IPS DF 6.9 (cell line): ENCODE data around the gene GALR2.

Source experiments
- DNase-seq: peaks from one replicate; pipeline ENCODE4 v3.0.0-alpha.2; 2013; ENCODE audit warnings: low read depth, low spot score
- H3K27ac ChIP-seq: one replicate; pipeline ENCODE4 v1.5.1; 2013; ENCODE audit warnings: low read length, control low read depth
- H3K27me3 ChIP-seq: 2 replicates; pipeline ENCODE4 v1.6.1; 2013; ENCODE audit warnings: mild to moderate bottlenecking, low read length; ENCODE audit not compliant: control insufficient read depth, insufficient read depth
- H3K36me3 ChIP-seq: 2 replicates; pipeline ENCODE4 v1.6.1; 2013; ENCODE audit warnings: low read length; ENCODE audit not compliant: control insufficient read depth, insufficient read depth
- H3K4me1 ChIP-seq: 2 replicates; pipeline ENCODE4 v1.6.1; 2013; ENCODE audit warnings: low read length; ENCODE audit not compliant: control insufficient read depth, insufficient read depth
- H3K4me3 ChIP-seq: 2 replicates; pipeline ENCODE4 v1.5.1; 2013; ENCODE audit warnings: mild to moderate bottlenecking, low read length
- H3K9me3 ChIP-seq: 2 replicates; pipeline ENCODE4 v1.6.1; 2013; ENCODE audit warnings: low read length, inconsistent platforms; ENCODE audit not compliant: control insufficient read depth, insufficient read depth
- WGBS: extraction: QIAGEN DNeasy Blood & Tissue Kit; methylation state at CpG from one replicate; pipeline ENCODE4 v1.1.7; 2013; ENCODE audit warnings: mixed read lengths, missing lambda C conversion rate; ENCODE audit not compliant: insufficient read length, insufficient coverage; 5-methylcytosine and 5-hydroxymethylcytosine counted together

GALR2 gene

DNA sequence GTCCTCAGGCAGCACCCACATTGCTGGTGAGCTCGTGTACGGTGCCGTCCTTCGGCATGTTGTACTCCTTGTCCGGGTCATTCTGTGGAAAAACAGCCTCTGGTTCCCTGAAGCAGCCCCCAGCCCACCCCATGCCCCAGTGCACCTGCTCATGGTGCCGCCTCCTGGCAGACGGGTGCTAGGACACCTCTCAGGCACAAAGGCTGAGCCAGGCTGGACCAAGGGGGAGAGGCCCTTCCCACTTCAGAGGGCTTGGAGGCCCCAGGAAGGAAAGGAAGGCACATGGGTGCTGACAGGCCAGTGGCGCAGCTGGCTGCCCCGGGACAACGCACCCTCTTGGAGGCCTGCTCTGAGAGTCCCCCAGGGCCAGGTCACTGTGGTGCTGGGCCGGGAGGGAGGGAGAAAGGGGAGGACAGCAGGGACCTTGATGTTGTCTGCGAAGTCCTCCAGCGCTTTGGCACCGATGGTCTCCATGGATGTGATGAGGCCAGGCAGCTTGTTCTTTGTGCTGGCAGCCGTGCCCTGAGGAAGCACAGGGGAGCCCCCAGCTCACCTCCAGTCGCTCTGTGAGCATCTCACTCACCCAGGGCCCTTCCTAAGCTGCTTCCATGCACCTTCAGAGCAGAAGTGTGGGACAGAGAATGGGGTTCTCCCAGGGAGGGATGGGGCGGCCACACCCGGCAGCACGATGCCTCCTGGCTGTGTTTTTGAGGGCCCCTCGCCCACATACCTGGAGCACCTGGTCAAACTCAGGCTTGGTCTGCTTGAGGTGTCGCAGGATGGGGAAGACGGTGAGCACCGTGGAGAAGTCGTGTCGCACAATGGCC, 13.7 kb downstream of the GALR2 start:
- H3K9me3 ChIP-seq, result no peaks in the 10 kb centered on the region
- H3K27ac ChIP-seq, result no peak overlapping the region
- no peak overlapping the region for H3K4me3 ChIP-seq
- no peaks in the 10 kb centered on the region for H3K4me1 ChIP-seq
- H3K36me3 ChIP-seq, result peaks cover 24% of the 10 kb centered on the region
- H3K27me3 ChIP-seq, result no peaks in the 10 kb centered on the region
- no CpG with 5 or more reads among the region's 25 CpGs for WGBS
- DNase-seq, result no peak

GRCh38 chr17:76088868-76089576, 14.4 kb downstream of the GALR2 start:
- H3K27me3 ChIP-seq, result no peaks in the 10 kb centered on the region
- no CpG with 5 or more reads among the region's 25 CpGs for WGBS
- no peaks in the 10 kb centered on the region for H3K9me3 ChIP-seq
- H3K4me1 ChIP-seq, result no peaks in the 10 kb centered on the region
- H3K36me3 ChIP-seq, result peaks cover 32% of the 10 kb centered on the region
- no peak for DNase-seq
- no peak overlapping the region for H3K27ac ChIP-seq
- no peak overlapping the region for H3K4me3 ChIP-seq

DNA sequence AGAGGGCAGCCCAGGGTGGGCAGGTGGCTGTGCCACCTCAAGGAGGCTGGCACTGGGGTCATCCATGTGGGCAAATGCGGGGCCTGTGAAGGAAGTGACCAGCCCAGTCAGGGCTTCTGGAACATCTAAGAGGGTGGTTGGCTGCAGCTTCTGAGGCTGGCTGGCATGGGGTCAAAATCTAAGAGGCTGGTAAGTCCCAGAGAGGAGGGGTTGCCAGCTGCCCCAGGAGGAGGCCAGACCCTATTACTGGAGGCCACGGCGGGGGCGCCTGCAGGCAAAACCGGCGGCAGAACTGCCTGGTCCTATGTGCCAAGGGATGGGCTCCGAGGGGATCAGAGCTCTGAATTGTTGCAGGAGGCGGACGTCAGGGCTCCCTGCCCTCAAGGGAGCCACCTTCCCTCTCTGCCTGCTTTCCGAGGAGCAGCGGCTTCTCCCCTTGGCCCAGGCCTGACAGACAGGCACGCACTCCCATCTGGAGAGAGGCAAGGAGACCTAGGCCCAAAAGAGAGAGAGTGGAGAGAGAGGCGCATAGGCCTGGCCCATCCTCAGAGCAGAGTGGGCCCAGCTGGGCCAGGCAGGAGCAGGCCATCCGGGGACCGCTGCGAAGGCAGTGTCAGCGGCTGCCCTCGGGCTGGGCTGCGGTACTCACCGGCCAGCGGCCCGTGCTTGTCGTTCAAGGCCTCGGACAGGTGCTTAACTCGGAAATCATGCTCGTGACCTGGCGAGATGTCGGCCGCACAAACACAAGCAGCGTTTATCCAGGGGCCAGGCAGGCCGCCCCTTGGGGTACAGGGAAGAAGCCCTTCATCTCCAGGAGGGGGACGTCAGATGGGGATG, 15.3 kb downstream of the GALR2 start:
- no peaks in the 10 kb centered on the region for H3K4me1 ChIP-seq
- no peak overlapping the region for H3K4me3 ChIP-seq
- H3K27ac ChIP-seq, result no peak overlapping the region
- peaks cover 32% of the 10 kb centered on the region for H3K36me3 ChIP-seq
- no peak for DNase-seq
- WGBS, result no CpG with 5 or more reads among the region's 32 CpGs
- H3K27me3 ChIP-seq, result no peaks in the 10 kb centered on the region
- H3K9me3 ChIP-seq, result no peaks in the 10 kb centered on the region

- Histone ChIP-seq H3K4me1 (no peaks in the 10 kb centered on the region), H3K36me3 (peaks cover 25% of the 10 kb centered on the region), H3K27me3 (no peaks in the 10 kb centered on the region), H3K9me3 (no peaks in the 10 kb centered on the region), H3K4me3 (no peak overlapping the region), H3K27ac (no peak overlapping the region)
- no peak for DNase-seq
- WGBS, result no CpG with 5 or more reads among the region's 17 CpGs
Observed at GRCh38 chr17:76090517-76091129, 16.0 kb downstream of the GALR2 start.

DNA sequence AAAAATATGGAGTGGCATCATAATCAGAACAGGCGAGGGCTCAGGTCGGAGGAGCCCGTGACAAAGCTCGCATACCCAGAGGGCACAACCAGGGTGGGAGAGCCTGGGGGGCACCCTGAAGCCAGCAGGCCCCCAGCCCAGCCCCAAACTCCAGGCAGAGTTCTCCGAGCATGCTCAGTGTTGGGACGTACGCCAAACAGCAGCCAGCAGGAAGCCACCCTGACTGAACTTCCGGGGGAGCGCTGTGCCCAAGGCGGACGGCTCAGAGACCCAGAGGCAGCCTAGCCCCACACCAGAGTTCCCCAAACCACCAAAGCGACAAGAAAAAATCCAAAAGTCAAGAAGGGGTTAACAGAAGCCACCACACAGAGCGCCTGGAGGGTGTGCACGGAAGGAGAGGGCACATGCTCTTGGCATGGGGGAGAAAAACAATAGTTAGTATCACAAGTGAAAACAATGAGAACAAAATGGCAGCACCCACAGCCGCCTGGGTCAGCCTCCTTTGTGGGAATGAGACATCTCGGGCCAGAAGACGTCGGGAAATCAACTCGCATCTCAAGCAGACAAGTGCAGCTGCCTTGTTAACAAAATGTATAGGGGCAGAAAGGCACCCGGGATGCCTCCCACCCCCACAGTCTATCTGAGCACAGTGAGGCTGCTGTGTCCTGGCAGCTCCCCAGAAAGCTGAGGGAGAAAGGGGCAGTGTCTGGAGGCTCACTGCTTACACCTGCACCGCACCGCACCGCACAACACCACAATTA, 17.1 kb downstream of the GALR2 start:
- H3K4me1 ChIP-seq, result no peaks in the 10 kb centered on the region
- no peak overlapping the region for H3K27ac ChIP-seq
- H3K4me3 ChIP-seq, result no peak overlapping the region
- no peaks in the 10 kb centered on the region for H3K27me3 ChIP-seq
- DNase-seq, result no peak
- peaks cover 24% of the 10 kb centered on the region for H3K36me3 ChIP-seq
- WGBS, result no CpG with 5 or more reads among the region's 23 CpGs
- H3K9me3 ChIP-seq, result no peaks in the 10 kb centered on the region

GRCh38 chr17:76092526-76093413, 18.2 kb downstream of the GALR2 start:
- Histone ChIP-seq H3K4me1 (no peaks in the 10 kb centered on the region), H3K9me3 (no peaks in the 10 kb centered on the region), H3K4me3 (no peak overlapping the region), H3K27me3 (no peaks in the 10 kb centered on the region), H3K36me3 (peaks cover 25% of the 10 kb centered on the region), H3K27ac (no peak overlapping the region)
- DNase-seq, result no peak
- no CpG with 5 or more reads among the region's 20 CpGs for WGBS

GRCh38 chr17:76094046-76094445, 19.5 kb downstream of the GALR2 start:
- no peaks in the 10 kb centered on the region for H3K27me3 ChIP-seq
- H3K9me3 ChIP-seq, result no peaks in the 10 kb centered on the region
- no CpG with 5 or more reads among the region's 11 CpGs for WGBS
- no peak overlapping the region for H3K4me3 ChIP-seq
- DNase-seq, result no peak
- peaks cover 24% of the 10 kb centered on the region for H3K36me3 ChIP-seq
- no peak overlapping the region for H3K27ac ChIP-seq
- H3K4me1 ChIP-seq, result no peaks in the 10 kb centered on the region

- H3K27me3 ChIP-seq, result no peaks in the 10 kb centered on the region
- H3K9me3 ChIP-seq, result no peaks in the 10 kb centered on the region
- H3K4me3 ChIP-seq, result no peak overlapping the region
- DNase-seq, result no peak
- WGBS, result no CpG with 5 or more reads among the region's 13 CpGs
- H3K36me3 ChIP-seq, result peaks cover 20% of the 10 kb centered on the region
- H3K4me1 ChIP-seq, result no peaks in the 10 kb centered on the region
- H3K27ac ChIP-seq, result no peak overlapping the region
Observed at GRCh38 chr17:76095943-76096342, 21.4 kb downstream of the GALR2 start.

DNA sequence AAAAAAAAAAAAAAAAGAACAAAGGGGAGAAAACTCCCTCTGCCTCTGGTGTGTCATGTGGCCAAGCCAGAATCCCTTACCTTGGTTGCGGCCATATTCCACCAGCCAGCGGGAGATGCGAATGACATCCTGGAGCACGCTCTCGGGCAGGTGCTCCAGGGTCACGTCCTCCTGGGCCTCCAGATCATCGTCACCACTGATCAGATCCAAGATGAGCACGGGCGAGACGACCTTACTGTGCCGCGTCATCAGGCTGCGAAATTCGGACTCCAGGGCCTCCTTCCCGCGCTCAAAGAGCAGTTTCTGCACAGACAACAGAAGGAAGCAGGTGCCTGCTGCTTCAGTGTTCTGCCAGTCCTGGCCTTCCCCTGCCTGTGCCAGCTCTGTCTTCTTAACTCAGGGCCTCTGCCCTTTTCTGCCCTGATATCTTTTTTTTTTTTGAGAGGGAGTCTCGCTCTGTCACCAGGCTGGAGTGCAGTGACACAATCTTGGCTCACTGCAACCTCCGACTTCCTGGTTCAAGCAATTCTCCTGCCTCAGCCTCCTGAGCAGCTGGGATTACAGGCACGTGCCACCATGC, 23.2 kb downstream of the GALR2 start:
- H3K36me3 ChIP-seq, result peaks cover 27% of the 10 kb centered on the region

More for the DNA sequence above, 23.2 kb downstream of the GALR2 start:
- Histone ChIP-seq H3K27me3 (no peaks in the 10 kb centered on the region), H3K9me3 (no peaks in the 10 kb centered on the region), H3K27ac (no peak overlapping the region), H3K4me3 (no peak overlapping the region), H3K4me1 (no peaks in the 10 kb centered on the region; the same call in 1 of the 2 replicates)
- DNase-seq, result no peak
- no CpG with 5 or more reads among the region's 19 CpGs for WGBS
